ENCODE data around the gene POLR1G. TPM values are rescaled to one million over a fixed set of nuclear protein-coding genes. Genes with fewer than 3 reads are reported as not detected.

POLR1G gene
- total RNA-seq, 1 experiment from 2014 or later = 43.4 TPM

GRCh38 chr19:45442778-45443461 lies 36.5 kb downstream of the POLR1G start:
- Histone ChIP-seq H4K91ac (ENCODE audit: insufficient read length, low read depth, low read length) (no peak overlapping the region), H2BK120ac (ENCODE audit: low read depth, low read length, poor library complexity, severe bottlenecking) (no peak overlapping the region), H2BK12ac (ENCODE audit: insufficient read length, low read depth, low read length) (peak overlapping the region; percentile 3), H2BK5ac (ENCODE audit: insufficient read length, low read length) (no peak overlapping the region), H3K4ac (ENCODE audit: low read depth, low read length) (no peak overlapping the region; the same call in 1 of the 2 replicates), H3K4me1 (ENCODE audit: insufficient read depth, low read length) (peaks cover 2% of the 10 kb centered on the region; the same call in 1 of the 2 replicates), H3K56ac (ENCODE audit: insufficient read length, low read depth, low read length) (no peak overlapping the region), H3K4me2 (ENCODE audit: insufficient read depth, insufficient read length, low read length) (peak overlapping the region; percentile 76), H3K9ac (ENCODE audit: extremely low read depth, insufficient read length, low read length) (peak overlapping the region; percentile 5), H4K8ac (replicated peaks; ENCODE audit: insufficient read length, low read depth, low read length) (no peak overlapping the region), H3K27ac (ENCODE audit: insufficient read length, low read depth, low read length) (no peak overlapping the region), H3K9me3 (ENCODE audit: control insufficient read depth, low read depth, low read length) (no peaks in the 10 kb centered on the region), H3K23me2 (ENCODE audit: insufficient read length, low read depth, low read length, poor library complexity, severe bottlenecking) (peaks cover 10% of the 10 kb centered on the region), H3K79me2 (ENCODE audit: insufficient read depth, low read length) (no peaks in the 10 kb centered on the region), H3K14ac (ENCODE audit: insufficient read depth, low read length) (peak overlapping the region; percentile 68; the same call in 1 of the 2 replicates), H3K27me3 (ENCODE audit: insufficient read depth, low read length) (no peaks in the 10 kb centered on the region), H2AFZ (ENCODE audit: low read length) (no peak overlapping the region), H3K79me1 (ENCODE audit: insufficient read depth, low read depth, low read length, poor library complexity, severe bottlenecking) (no peaks in the 10 kb centered on the region), H2AK5ac (ENCODE audit: insufficient read length, low read length) (no peak overlapping the region), H4K5ac (ENCODE audit: insufficient read length, low read depth, low read length) (no peak overlapping the region), H3K18ac (ENCODE audit: insufficient read length, low read depth, low read length) (peak overlapping the region; percentile 88), H2BK20ac (ENCODE audit: low read depth, low read length, poor library complexity, severe bottlenecking) (no peak overlapping the region), H3T11ph (ENCODE audit: low read length) (no peak overlapping the region), H3K23ac (ENCODE audit: insufficient read length, low read depth, low read length) (no peak overlapping the region), H2BK15ac (ENCODE audit: low read depth, low read length) (no peak overlapping the region), H4K20me1 (ENCODE audit: control insufficient read depth, insufficient read depth, insufficient read length) (no peaks in the 10 kb centered on the region)
- H3K9me3 Mint-ChIP-seq = no peaks in the 10 kb centered on the region; a peak in 1 of 5 replicates
- peak overlapping the region; percentile 44 to 89 (median 54); a peak in 3 of 7 replicates for H3K27ac Mint-ChIP-seq
- no peaks in the 10 kb centered on the region for H3K36me3 Mint-ChIP-seq (ENCODE audit: insufficient read depth in 1 of 3, low read depth in 3 of 3)
- peak; percentile 68 for DNase-seq
- peak overlapping the region; percentile 77 to 94 for H3K4me3 Mint-ChIP-seq
- H3K27me3 Mint-ChIP-seq (ENCODE audit: low read depth) = peaks cover 4% of the 10 kb centered on the region; the same call in 1 of the 2 replicates
- TF ChIP-seq CTCF (conservative IDR thresholded peaks at IDR 0.05) = no peak
- H3K4me1 Mint-ChIP-seq = peaks cover 26 to 35% of the 10 kb centered on the region in 2 experiments
- no CpG with 5 or more reads among the region's 15 CpGs for WGBS (ENCODE audit: extremely low coverage, insufficient read length, low lambda C conversion rate)
